B cell (primary cell): Measurements from ENCODE around the gene TLR8. TPM values are rescaled to one million over a fixed set of nuclear protein-coding genes. Genes with fewer than 3 reads are reported as not detected.
"Not testable (repeated sequence)": the region's sequence is repeated elsewhere in the genome, so short reads cannot be mapped to it uniquely, and the experiment has no call there.

Experiments
- ATAC-seq: fragments of 200-7000 bp; cut with Tn5 transposase; one replicate; pipeline ENCODE4 v1.10.0; 2021; ENCODE audit warnings: low read depth, mild to moderate bottlenecking, moderate number of reproducible peaks, moderate library complexity
- CTCF ChIA-PET: fragments of 350-600 bp; sonication (Branson Sonifier 250); formaldehyde crosslinking; loops from one replicate; lab custom pipeline; 2021; ENCODE audit warnings: antibody characterized with exemption, inconsistent platforms; lab: Charles Lee
- POLR2A ChIA-PET: fragments of 350-600 bp; sonication (Branson Sonifier 250); formaldehyde crosslinking; loops from one replicate; lab custom pipeline; 2021; ENCODE audit warnings: antibody characterized with exemption; lab: Charles Lee
- DNase-seq: peaks from one replicate; pipeline ENCODE4 v3.0.0; 2013
- H2AFZ ChIP-seq: 2 replicates; pipeline ENCODE4 v1.6.1; 2012; ENCODE audit warnings: mild to moderate bottlenecking, low read depth, low read length; ENCODE audit not compliant: insufficient read depth, poor library complexity, severe bottlenecking
- H3K27ac ChIP-seq, 2 donors: 1 replicate in 1 of 2; 2 replicates in 1 of 2; pipeline ENCODE4 v1.5.1; 2012 to 2013; ENCODE audit warnings: low read length in 2 of 2, mild to moderate bottlenecking in 2 of 2, moderate library complexity in 1 of 2
- H3K27me3 ChIP-seq, 4 experiments: fragments of 200-600 bp in 1 of 4; sonication (generic) in 1 of 4; replicated peaks in 1 of 4; 1 replicate in 2 of 4; 2 replicates in 2 of 4; pipeline versions ENCODE4 v1.6.1 to v1.7.0; 2013 to 2016; ENCODE audit warnings: low read length in 3 of 4, mild to moderate bottlenecking in 2 of 4, mixed read lengths in 1 of 4, moderate library complexity in 1 of 4; ENCODE audit not compliant: insufficient read depth in 4 of 4, control insufficient read depth in 3 of 4; ENCODE audit errors: control extremely low read depth in 1 of 4
- H3K36me3 ChIP-seq, 2 experiments: replicated peaks in 1 of 2; 1 replicate in 1 of 2; 2 replicates in 1 of 2; pipeline versions ENCODE4 v1.6.1 to v1.7.1; 2013; ENCODE audit warnings: low read length in 1 of 2; ENCODE audit not compliant: insufficient read depth in 2 of 2, control insufficient read depth in 1 of 2; ENCODE audit errors: control extremely low read depth in 1 of 2, extremely low read depth in 1 of 2
- H3K4me1 ChIP-seq, 2 donors: fragments of 200-600 bp in 1 of 2; sonication (generic) in 1 of 2; 1 replicate in 1 of 2; 2 replicates in 1 of 2; pipeline versions ENCODE4 v1.5.1 to v1.6.1; 2013 to 2017; ENCODE audit warnings: low read length in 2 of 2; ENCODE audit not compliant: control insufficient read depth in 2 of 2, insufficient read depth in 2 of 2
- H3K4me2 ChIP-seq: replicated peaks from 2 replicates; pipeline ENCODE3; 2012; ENCODE audit warnings: mild to moderate bottlenecking, low read depth, low read length; ENCODE audit not compliant: poor library complexity, severe bottlenecking
- H3K4me3 ChIP-seq, 5 experiments: fragments of 200-600 bp in 1 of 5; sonication (generic) in 1 of 5; 1 replicate in 3 of 5; 2 replicates in 2 of 5; pipeline versions ENCODE4 v1.5.1 to v1.7.0; 2011 to 2016; ENCODE audit warnings: low read length in 4 of 5, mild to moderate bottlenecking in 4 of 5, low read depth in 2 of 5, control low read depth in 1 of 5, moderate library complexity in 1 of 5; ENCODE audit not compliant: insufficient read depth in 1 of 5; ENCODE audit errors: control extremely low read depth in 1 of 5, extremely low read depth in 1 of 5
- H3K79me2 ChIP-seq: fragments of 200-600 bp; sonication (generic); one replicate; pipeline ENCODE4 v1.6.0; 2016; ENCODE audit warnings: low read length; ENCODE audit not compliant: control insufficient read depth, insufficient read depth
- H3K9ac ChIP-seq: fragments of 200-600 bp; sonication (generic); 2 replicates; pipeline ENCODE4 v1.6.1; 2017; ENCODE audit warnings: mild to moderate bottlenecking, low read length, moderate library complexity
- H3K9me3 ChIP-seq, 3 donors: one replicate each; pipeline versions ENCODE4 v1.6.1 to v1.7.1; 2013; ENCODE audit warnings: low read length in 2 of 3; ENCODE audit not compliant: control insufficient read depth in 2 of 3, insufficient read depth in 1 of 3; ENCODE audit errors: control extremely low read depth in 1 of 3
- H4K20me1 ChIP-seq: 2 replicates; pipeline ENCODE4 v1.6.0; 2012; ENCODE audit warnings: mild to moderate bottlenecking, low read length; ENCODE audit not compliant: insufficient read depth, control insufficient read depth, poor library complexity, severe bottlenecking
- H3K27ac Mint-ChIP-seq: one replicate; pipeline ENCODE4 v1.8.0; 2021; ENCODE audit warnings: mixed read lengths
- H3K27me3 Mint-ChIP-seq: one replicate; pipeline ENCODE4 v1.8.0; 2021; ENCODE audit warnings: mixed read lengths
- H3K4me1 Mint-ChIP-seq: one replicate; pipeline ENCODE4 v1.8.0; 2021; ENCODE audit warnings: mixed read lengths
- H3K4me3 Mint-ChIP-seq: one replicate; pipeline ENCODE4 v1.8.0; 2021; ENCODE audit warnings: mixed read lengths
- H3K9me3 Mint-ChIP-seq: one replicate; pipeline ENCODE4 v1.8.0; 2022; ENCODE audit warnings: mixed read lengths; ENCODE audit not compliant: insufficient read depth
- EZH2 ChIP-seq: IDR thresholded peaks from 2 replicates; pipeline ENCODE4 v1.6.1; 2012; ENCODE audit warnings: borderline replicate concordance, low read depth, mild to moderate bottlenecking, moderate library complexity, low read length; ENCODE audit not compliant: insufficient read depth, poor library complexity, severe bottlenecking
- WGBS: methylation state at CpG from one replicate; pipeline ENCODE4 v1.1.5; 2013; ENCODE audit warnings: missing lambda C conversion rate; ENCODE audit not compliant: insufficient coverage; 5-methylcytosine and 5-hydroxymethylcytosine counted together
- intact Hi-C: fragments of 100-400 bp; cut with micrococcal nuclease; formaldehyde crosslinking; loops from one replicate; pipeline ENCODE4 v1.10.0; 2022
- polyA plus RNA-seq: library from polyadenylated mRNA; depleted of rRNA; stranded (reverse); fragments of >200 nt; gene quantifications from 2 replicates; pipeline ENCODE4 v1.2.3, GENCODE V29; 2012
- total RNA-seq, 2 donors: library from RNA; stranded (reverse); fragments of 120-200 nt in 1 of 2; gene quantifications; 1 replicate in 1 of 2; 2 replicates in 1 of 2; pipeline versions ENCODE4 v1.2.3 to v1.2.4, GENCODE V29; 2013 to 2022
- TF ChIP-seq, protein P1 (sequence below): fragments of 200-600 bp; IDR thresholded peaks from one replicate; pipeline ENCODE4 v1.8.0; 2022; ENCODE audit warnings: antibody characterized with exemption, mild to moderate bottlenecking

Gene TLR8
- total and polyA plus RNA-seq, 2 donors (not counting 1 experiment from before 2014, with no cell fraction given), result 0.19 to 0.39 TPM

DNA sequence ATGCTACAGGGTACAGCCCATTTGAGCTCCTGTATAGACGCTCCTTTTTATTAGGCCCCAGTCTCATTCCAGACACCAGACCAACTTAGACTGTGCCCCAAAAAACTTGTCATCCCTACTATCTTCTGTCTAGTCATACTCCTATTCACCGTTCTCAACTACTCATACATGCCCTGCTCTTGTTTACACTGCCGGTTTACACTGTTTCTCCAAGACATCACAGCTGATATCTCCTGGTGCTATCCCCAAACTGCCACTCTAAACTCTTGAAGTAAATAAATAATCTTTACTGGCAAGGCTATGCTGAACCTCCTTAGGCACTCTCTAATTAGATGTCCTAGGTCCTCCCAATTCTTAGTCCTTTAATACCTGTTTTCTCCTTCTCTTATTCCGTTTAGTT lies 38.0 kb downstream of the TLR8 start:
- H4K20me1 ChIP-seq, H3K36me3 ChIP-seq, intact Hi-C loops, H3K4me3 Mint-ChIP-seq, ATAC-seq, H2AFZ ChIP-seq, H3K9ac ChIP-seq, H3K9me3 Mint-ChIP-seq, H3K4me3 ChIP-seq, H3K27me3 ChIP-seq, H3K4me2 ChIP-seq, H3K27me3 Mint-ChIP-seq, H3K27ac ChIP-seq, POLR2A ChIA-PET, H3K27ac Mint-ChIP-seq, DNase-seq, H3K9me3 ChIP-seq: not testable (repeated sequence)
- CTCF ChIA-PET, result interaction anchor here (7.3 to 7.4 kb wide), 2 partner anchors 30 to 144 kb away, joined by 173 to 214 read pairs; partner anchors contain the start of gene TMSB4X
- Histone ChIP-seq H3K79me2 (peaks cover 33% of the 10 kb centered on the region), H3K4me1 (peaks cover 31 to 32% of the 10 kb centered on the region in 2 donors)
- WGBS, result no CpG with 5 or more reads among the region's 4 CpGs
- peaks cover 29% of the 10 kb centered on the region for H3K4me1 Mint-ChIP-seq

DNA sequence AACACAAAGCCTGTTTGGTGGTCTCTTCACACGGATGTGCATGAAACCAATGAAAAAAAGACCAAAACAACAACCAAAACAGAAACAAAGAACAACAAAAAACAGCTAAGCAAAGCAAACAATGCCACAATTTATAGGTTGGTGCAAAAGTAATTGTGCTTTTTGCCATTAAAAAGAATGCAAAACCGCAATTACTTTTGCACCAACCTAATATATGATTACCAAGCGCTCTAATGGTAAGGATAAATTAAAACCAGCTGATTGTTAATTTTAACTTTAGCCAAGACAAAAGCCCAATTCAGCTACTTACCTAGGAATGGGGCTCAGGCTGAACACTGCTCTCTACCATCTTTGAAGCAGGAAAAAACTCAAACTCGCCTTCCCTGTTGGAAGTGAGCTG lies 39.1 kb downstream of the TLR8 start:
- no peak overlapping the region for H3K4me2 ChIP-seq
- ChIA-PET CTCF (interaction anchor here (0.9 to 7.4 kb wide), 15 partner anchors 12 to 700 kb away, joined by 3 to 214 read pairs (median 9); partner anchors contain the start of gene TMSB4X), POLR2A (no interaction called here)
- no peaks in the 10 kb centered on the region for H3K27me3 ChIP-seq
- Mint-ChIP-seq H3K4me3 (no peak overlapping the region), H3K9me3 (no peaks in the 10 kb centered on the region), H3K27me3 (no peaks in the 10 kb centered on the region), H3K4me1 (peaks cover 39% of the 10 kb centered on the region), H3K27ac (no peak overlapping the region)
- peaks cover 44% of the 10 kb centered on the region for H3K79me2 ChIP-seq
- ATAC-seq (no peak), DNase-seq (no peak)
- TF ChIP-seq, protein P1, sequence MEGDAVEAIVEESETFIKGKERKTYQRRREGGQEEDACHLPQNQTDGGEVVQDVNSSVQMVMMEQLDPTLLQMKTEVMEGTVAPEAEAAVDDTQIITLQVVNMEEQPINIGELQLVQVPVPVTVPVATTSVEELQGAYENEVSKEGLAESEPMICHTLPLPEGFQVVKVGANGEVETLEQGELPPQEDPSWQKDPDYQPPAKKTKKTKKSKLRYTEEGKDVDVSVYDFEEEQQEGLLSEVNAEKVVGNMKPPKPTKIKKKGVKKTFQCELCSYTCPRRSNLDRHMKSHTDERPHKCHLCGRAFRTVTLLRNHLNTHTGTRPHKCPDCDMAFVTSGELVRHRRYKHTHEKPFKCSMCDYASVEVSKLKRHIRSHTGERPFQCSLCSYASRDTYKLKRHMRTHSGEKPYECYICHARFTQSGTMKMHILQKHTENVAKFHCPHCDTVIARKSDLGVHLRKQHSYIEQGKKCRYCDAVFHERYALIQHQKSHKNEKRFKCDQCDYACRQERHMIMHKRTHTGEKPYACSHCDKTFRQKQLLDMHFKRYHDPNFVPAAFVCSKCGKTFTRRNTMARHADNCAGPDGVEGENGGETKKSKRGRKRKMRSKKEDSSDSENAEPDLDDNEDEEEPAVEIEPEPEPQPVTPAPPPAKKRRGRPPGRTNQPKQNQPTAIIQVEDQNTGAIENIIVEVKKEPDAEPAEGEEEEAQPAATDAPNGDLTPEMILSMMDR, result no peak
- TF ChIP-seq EZH2, result no peak
- H2AFZ ChIP-seq, result no peak overlapping the region
- H3K27ac ChIP-seq, result no peak overlapping the region
- peaks cover 42% of the 10 kb centered on the region in 2 donors for H3K4me1 ChIP-seq
- intact Hi-C loops, result no loop called here
- H4K20me1 ChIP-seq, result peaks cover 6% of the 10 kb centered on the region
- H3K4me3 ChIP-seq, result no peak overlapping the region
- no CpG with 5 or more reads among the region's 4 CpGs for WGBS
- H3K9ac ChIP-seq, result no peak overlapping the region
- no peaks in the 10 kb centered on the region for H3K36me3 ChIP-seq
- no peaks in the 10 kb centered on the region for H3K9me3 ChIP-seq
